H1 (cell line): ENCODE results near the gene SLC7A9. TPM values are rescaled to one million over a fixed set of nuclear protein-coding genes. Genes with fewer than 3 reads are reported as not detected.

Experiments
- CTCF ChIA-PET: fragments of 300-600 bp; sonication (Branson Sonifier 250); formaldehyde crosslinking; loops from one replicate; lab custom pipeline; 2021; ENCODE audit not compliant: partially characterized antibody; lab: Charles Lee
- POLR2A ChIA-PET: fragments of 300-600 bp; sonication (Branson Sonifier 250); formaldehyde crosslinking; loops from one replicate; lab custom pipeline; 2021; ENCODE audit warnings: inconsistent platforms; ENCODE audit not compliant: partially characterized antibody; lab: Charles Lee
- DNase-seq, 2 experiments: peaks; one replicate each; pipeline versions ENCODE4 v3.0.0 to v3.0.0-alpha.2; 2010 to 2022; ENCODE audit warnings: low spot score in 2 of 2, low read depth in 1 of 2, mixed read lengths in 1 of 2
- FAIRE-seq: peaks from 2 replicates; lab custom pipeline; 2011; peaks lifted over from hg19 to GRCh38; lab: Jason Lieb, UNC
- H2AFZ ChIP-seq: 2 replicates; pipeline ENCODE4 v1.8.1; 2012; ENCODE audit warnings: low read length, inconsistent platforms
- H2AK5ac ChIP-seq: 2 replicates; pipeline ENCODE4 v1.6.1; 2013; ENCODE audit warnings: low read depth, low read length
- H2BK120ac ChIP-seq: replicated peaks from 2 replicates; pipeline ENCODE3; 2013; ENCODE audit warnings: low read depth, low read length, inconsistent platforms
- H2BK12ac ChIP-seq: 2 replicates; pipeline ENCODE4 v1.6.1; 2013; ENCODE audit warnings: low read depth, low read length
- H2BK15ac ChIP-seq: 2 replicates; pipeline ENCODE4 v1.6.1; 2013; ENCODE audit warnings: low read length
- H2BK20ac ChIP-seq: 2 replicates; pipeline ENCODE4 v1.6.1; 2013; ENCODE audit warnings: low read length
- H2BK5ac ChIP-seq: 2 replicates; pipeline ENCODE4 v1.6.1; 2013; ENCODE audit warnings: low read depth, low read length
- H3K14ac ChIP-seq: 2 replicates; pipeline ENCODE4 v1.6.1; 2013; ENCODE audit warnings: inconsistent platforms; ENCODE audit not compliant: insufficient read length
- H3K18ac ChIP-seq: 2 replicates; pipeline ENCODE4 v1.6.1; 2013; ENCODE audit warnings: low read length; ENCODE audit errors: extremely low read depth
- H3K23ac ChIP-seq: 2 replicates; pipeline ENCODE4 v1.6.1; 2013; ENCODE audit warnings: inconsistent platforms; ENCODE audit not compliant: insufficient read length
- H3K23me2 ChIP-seq: 2 replicates; pipeline ENCODE4 v1.6.1; 2013; ENCODE audit warnings: low read depth, low read length
- H3K27ac ChIP-seq: 2 replicates; pipeline ENCODE4 v1.6.1; 2011; ENCODE audit warnings: low read depth, low read length, inconsistent platforms
- H3K27me3 ChIP-seq, 4 experiments: replicated peaks in 1 of 4; 1 replicate in 1 of 4; 2 replicates in 3 of 4; pipeline versions ENCODE4 v1.6.1 to v1.8.1; 2011 to 2013; ENCODE audit warnings: low read length in 3 of 4, mild to moderate bottlenecking in 3 of 4, inconsistent platforms in 2 of 4, mixed read lengths in 2 of 4, moderate library complexity in 1 of 4; ENCODE audit not compliant: control insufficient read depth in 3 of 4, insufficient read depth in 3 of 4; ENCODE audit errors: extremely low read depth in 1 of 4
- H3K36me3 ChIP-seq, 4 experiments: 2 replicates each; pipeline versions ENCODE4 v1.6.1 to v1.8.1; 2011 to 2013; ENCODE audit warnings: mild to moderate bottlenecking in 4 of 4, low read length in 3 of 4, moderate library complexity in 2 of 4, control low read depth in 1 of 4, inconsistent platforms in 1 of 4; ENCODE audit not compliant: insufficient read depth in 4 of 4, control insufficient read depth in 2 of 4
- H3K4ac ChIP-seq: replicated peaks from 2 replicates; pipeline ENCODE3; 2013; ENCODE audit warnings: low read length, low read depth, mixed read lengths, inconsistent platforms; ENCODE audit not compliant: insufficient read length
- H3K4me1 ChIP-seq, 4 experiments: replicated peaks in 1 of 4; 1 replicate in 1 of 4; 2 replicates in 3 of 4; pipeline versions ENCODE4 v1.6.1 to v1.8.1; 2011 to 2013; ENCODE audit warnings: low read length in 3 of 4, inconsistent platforms in 2 of 4, mixed read lengths in 1 of 4; ENCODE audit not compliant: insufficient read depth in 4 of 4, control insufficient read depth in 3 of 4
- H3K4me2 ChIP-seq, 2 experiments: 2 replicates each; pipeline versions ENCODE4 v1.6.1 to v1.8.1; 2011 to 2013; ENCODE audit warnings: low read depth in 2 of 2, low read length in 2 of 2, control low read depth in 1 of 2, inconsistent platforms in 1 of 2, mild to moderate bottlenecking in 1 of 2; ENCODE audit not compliant: insufficient read depth in 1 of 2
- H3K4me3 ChIP-seq, 4 experiments: fragments of 200-600, 300-600 bp in 1 of 4; sonication (generic), shearing (Covaris generic), sonication (Bioruptor Twin) in 1 of 4; 2 replicates each; pipeline versions ENCODE4 v1.5.1 to v1.8.1; 2011 to 2016; ENCODE audit warnings: low read length in 4 of 4, low read depth in 3 of 4, control low read depth in 2 of 4, inconsistent platforms in 2 of 4, mild to moderate bottlenecking in 2 of 4, mixed read lengths in 1 of 4, moderate library complexity in 1 of 4; ENCODE audit not compliant: insufficient read depth in 2 of 4; ENCODE audit errors: extremely low read depth in 1 of 4
- H3K56ac ChIP-seq: replicated peaks from 2 replicates; pipeline ENCODE3; 2013; ENCODE audit warnings: low read depth, mild to moderate bottlenecking, mixed read lengths, low read length, inconsistent platforms; ENCODE audit not compliant: insufficient read length
- H3K79me1 ChIP-seq: 2 replicates; pipeline ENCODE4 v1.6.1; 2013; ENCODE audit warnings: low read depth, low read length, control low read depth
- H3K79me2 ChIP-seq, 2 experiments: 2 replicates each; pipeline versions ENCODE4 v1.6.1 to v1.8.1; 2012 to 2013; ENCODE audit warnings: low read length in 2 of 2, mild to moderate bottlenecking in 2 of 2, inconsistent platforms in 1 of 2; ENCODE audit not compliant: insufficient read depth in 2 of 2, control insufficient read depth in 1 of 2
- H3K9ac ChIP-seq, 4 experiments: replicated peaks in 1 of 4; 1 replicate in 1 of 4; 2 replicates in 3 of 4; pipeline versions ENCODE4 v1.6.1 to v1.8.1; 2011 to 2013; ENCODE audit warnings: low read depth in 3 of 4, low read length in 3 of 4, control low read depth in 2 of 4, mild to moderate bottlenecking in 2 of 4, moderate library complexity in 2 of 4, inconsistent platforms in 1 of 4; ENCODE audit errors: extremely low read depth in 1 of 4
- H3K9me3 ChIP-seq, 2 experiments: 2 replicates each; pipeline versions ENCODE4 v1.6.1 to v1.8.1; 2012 to 2013; ENCODE audit warnings: mild to moderate bottlenecking in 2 of 2, moderate library complexity in 2 of 2, control low read depth in 1 of 2, inconsistent platforms in 1 of 2, low read depth in 1 of 2, low read length in 1 of 2, mixed read lengths in 1 of 2; ENCODE audit not compliant: insufficient read depth in 2 of 2
- H4K20me1 ChIP-seq, 2 experiments: replicated peaks in 1 of 2; 2 replicates each; pipeline versions ENCODE3 to v1.8.1; 2011 to 2013; ENCODE audit warnings: inconsistent platforms in 2 of 2, low read length in 2 of 2, mild to moderate bottlenecking in 1 of 2; ENCODE audit not compliant: insufficient read depth in 2 of 2, control insufficient read depth in 1 of 2
- H4K5ac ChIP-seq: 2 replicates; pipeline ENCODE4 v1.6.1; 2013; ENCODE audit warnings: low read length, low read depth, mixed read lengths, inconsistent platforms; ENCODE audit not compliant: insufficient read length
- H4K8ac ChIP-seq: 2 replicates; pipeline ENCODE4 v1.8.0; 2013; ENCODE audit warnings: mild to moderate bottlenecking, moderate library complexity, low read length, inconsistent platforms; ENCODE audit not compliant: insufficient read depth; ENCODE audit errors: extremely low read depth
- H4K91ac ChIP-seq: replicated peaks from 2 replicates; pipeline ENCODE3; 2013; ENCODE audit warnings: low read length, mixed read lengths, inconsistent platforms; ENCODE audit not compliant: insufficient read length
- CBX5 ChIP-seq: fragments of 300-800, 300-1000 bp; sonication (generic); IDR thresholded peaks from 2 replicates; pipeline ENCODE4 v1.7.1; 2016; ENCODE audit warnings: antibody characterized with exemption, low read length, low read depth
- EP300 ChIP-seq, 2 experiments: IDR thresholded peaks; 1 replicate in 1 of 2; 2 replicates in 1 of 2; pipeline ENCODE4 v1.6.1; 2011 to 2012; ENCODE audit warnings: low read depth in 2 of 2, low read length in 2 of 2, mild to moderate bottlenecking in 2 of 2, borderline replicate concordance in 1 of 2, inconsistent platforms in 1 of 2, moderate library complexity in 1 of 2
- HDAC2 ChIP-seq, 2 experiments: fragments of 300-600 bp in 1 of 2; sonication (generic) in 1 of 2; IDR thresholded peaks; 2 replicates each; pipeline ENCODE4 v1.6.1; 2011 to 2012; ENCODE audit warnings: low read depth in 2 of 2, low read length in 2 of 2, mild to moderate bottlenecking in 2 of 2, moderate library complexity in 2 of 2, borderline replicate concordance in 1 of 2, inconsistent platforms in 1 of 2
- JUND ChIP-seq: IDR thresholded peaks from 2 replicates; pipeline ENCODE4 v1.6.1; 2011; ENCODE audit warnings: mild to moderate bottlenecking, improper control_type of control experiment, low read length
- KDM4A ChIP-seq: IDR thresholded peaks from one replicate; pipeline ENCODE4 v1.7.1; 2012; ENCODE audit warnings: low read depth, mild to moderate bottlenecking, moderate library complexity, low read length, inconsistent platforms; ENCODE audit not compliant: severe bottlenecking
- KDM5A ChIP-seq: fragments of 200-600 bp; IDR thresholded peaks from 2 replicates; pipeline ENCODE4 v1.7.1; 2012; ENCODE audit warnings: mild to moderate bottlenecking, low read length, inconsistent platforms, mixed read lengths
- NRF1 ChIP-seq: IDR thresholded peaks from 2 replicates; pipeline ENCODE4 v1.6.1; 2011; ENCODE audit warnings: mild to moderate bottlenecking, low read depth, low read length, improper control_type of control experiment
- RAD21 ChIP-seq, 2 experiments: IDR thresholded peaks in 1 of 2; conservative IDR thresholded peaks in 1 of 2; 2 replicates each; pipeline ENCODE4 v1.6.1; 2011; ENCODE audit warnings: low read depth in 2 of 2, low read length in 2 of 2, improper control_type of control experiment in 1 of 2, inconsistent platforms in 1 of 2, mild to moderate bottlenecking in 1 of 2, moderate library complexity in 1 of 2
- SAP30 ChIP-seq: fragments of 300-600 bp; sonication (generic); IDR thresholded peaks from 2 replicates; pipeline ENCODE4 v1.7.1; 2012; ENCODE audit warnings: low read length, moderate library complexity, mild to moderate bottlenecking, inconsistent platforms; ENCODE audit not compliant: insufficient read depth, insufficient replicate concordance
- SIN3A ChIP-seq, 2 experiments: IDR thresholded peaks in 1 of 2; conservative IDR thresholded peaks in 1 of 2; 2 replicates each; pipeline ENCODE4 v1.6.1; 2011 to 2012; ENCODE audit warnings: low read length in 2 of 2, improper control_type of control experiment in 1 of 2, low read depth in 1 of 2, mild to moderate bottlenecking in 1 of 2
- SUZ12 ChIP-seq: fragments of 200-600 bp; sonication (generic); IDR thresholded peaks from 2 replicates; pipeline ENCODE4 v1.6.1; 2012; ENCODE audit warnings: mild to moderate bottlenecking, inconsistent platforms, low read length, moderate library complexity, mixed read lengths
- TBP ChIP-seq: IDR thresholded peaks from 2 replicates; pipeline ENCODE4 v1.6.1; 2011; ENCODE audit warnings: low read depth, low read length, improper control_type of control experiment
- YY1 ChIP-seq: IDR thresholded peaks from 2 replicates; pipeline ENCODE4 v1.6.1; 2011; ENCODE audit warnings: low read depth, mild to moderate bottlenecking, low read length
- WGBS, 2 experiments: shearing (Covaris generic) in 1 of 2; methylation state at CpG; one replicate each; pipeline versions ENCODE4 v1.1.6 to v1.1.7; 2013 to 2015; ENCODE audit warnings: low lambda C conversion rate in 2 of 2, mixed read lengths in 2 of 2, inconsistent platforms in 1 of 2, low coverage in 1 of 2, missing lambda C conversion rate in 1 of 2; ENCODE audit not compliant: insufficient replicate concordance in 2 of 2, insufficient coverage in 1 of 2, insufficient read length in 1 of 2; ENCODE audit errors: extremely low coverage in 1 of 2, missing lambda C conversion rate in 1 of 2; 5-methylcytosine and 5-hydroxymethylcytosine counted together
- polyA plus RNA-seq, 7 experiments: library from polyadenylated mRNA; depleted of rRNA in 3 of 7; stranded (reverse) in 5 of 7; unstranded in 2 of 7; fragments of >200 nt in 5 of 7; fragments of 200-250 nt in 2 of 7; gene quantifications; 1 replicate in 5 of 7; 2 replicates in 1 of 7; 4 replicates in 1 of 7; pipeline versions ENCODE4 v1.2.1 to v1.2.3, GENCODE V29; 2011 to 2013; ENCODE audit warnings: missing spikeins in 2 of 7, mixed read lengths in 2 of 7
- total RNA-seq: library from RNA; stranded (reverse); fragmentation: NEBNext Ultra II Directional; extraction: Animal tissue kit (Norgen Biotek cat#: 25700); gene quantifications from 2 replicates; pipeline ENCODE4 v1.2.1, GENCODE V29; 2021

SLC7A9 gene
- total and polyA plus RNA-seq, 2 of the 8 experiments (the other 6 are each of a cell fraction or from before 2014, with no cell fraction given) = 0.15 TPM; not detected in 1

DNA sequence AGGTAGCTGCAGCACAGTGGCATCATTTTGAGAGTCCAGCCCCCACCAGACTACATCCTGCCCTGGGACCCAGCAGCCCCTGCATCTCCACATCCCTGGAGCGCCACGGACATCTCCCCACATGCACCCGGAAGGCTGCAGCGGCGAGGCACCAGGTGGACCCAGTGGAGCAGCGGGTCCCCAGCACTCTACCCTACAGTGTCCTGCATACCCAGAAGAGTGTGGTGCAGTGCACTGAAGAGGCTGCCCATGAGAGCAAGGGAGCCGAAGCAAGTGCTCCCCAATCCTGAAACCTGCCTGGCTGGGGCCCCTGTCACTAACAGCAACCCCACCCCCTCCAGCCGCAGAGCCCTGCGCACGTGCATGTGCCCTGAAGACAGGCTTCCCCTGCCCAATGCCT, 21.3 kb upstream of the SLC7A9 start:
- no peaks in the 10 kb centered on the region for H3K4me1 ChIP-seq
- H3K79me2 ChIP-seq = no peaks in the 10 kb centered on the region
- H3K9me3 ChIP-seq = 0 out of 4 replicates have a peak, but pooled peaks cover 3 to 4% of the 10 kb centered on the region in 2 experiments
- no peaks in the 10 kb centered on the region; the same call in 1 of the 2 replicates for H3K79me1 ChIP-seq
- H4K91ac ChIP-seq = no peak overlapping the region
- H3K4me3 ChIP-seq = no peak overlapping the region
- WGBS, 2 experiments = 96% methylated on average over 9 of the region's 10 CpGs; no CpG with 5 or more reads in 1 of the 2 experiments
- H3K9ac ChIP-seq = no peak overlapping the region
- H4K20me1 ChIP-seq = no peaks in the 10 kb centered on the region
- H3K27ac ChIP-seq = no peak overlapping the region
- no peak overlapping the region for H3K56ac ChIP-seq
- H3K14ac ChIP-seq = no peak overlapping the region
- no peak overlapping the region for H2BK15ac ChIP-seq
- no peak overlapping the region for H3K18ac ChIP-seq
- ChIA-PET POLR2A (interaction anchor here (0.6 kb wide), 1 partner anchor 11 kb away, joined by 3 read pairs; no protein-coding TSS in a partner anchor), CTCF (interaction anchor here (0.7 kb wide), 1 partner anchor 14 kb away, joined by 4 read pairs; no protein-coding TSS in a partner anchor)
- H3K4me2 ChIP-seq = no peak overlapping the region
- FAIRE-seq (no peak), DNase-seq (no peak)
- H3K23me2 ChIP-seq = no peaks in the 10 kb centered on the region
- H2BK120ac ChIP-seq = no peak overlapping the region
- no peak overlapping the region for H2BK5ac ChIP-seq
- no peak overlapping the region for H4K5ac ChIP-seq
- no peak overlapping the region for H3K23ac ChIP-seq
- no peak overlapping the region for H2AFZ ChIP-seq
- H3K36me3 ChIP-seq = peaks cover 0 to 3% (median 0%) of the 10 kb centered on the region in 4 experiments; a peak in 2 of 8 replicates
- no peak overlapping the region for H2AK5ac ChIP-seq
- no peak overlapping the region for H3K4ac ChIP-seq
- no peak overlapping the region for H2BK12ac ChIP-seq
- no peak overlapping the region for H2BK20ac ChIP-seq
- no peaks in the 10 kb centered on the region for H3K27me3 ChIP-seq
- peak overlapping the region; percentile 68; the same call in 1 of the 2 replicates for H4K8ac ChIP-seq
- no peak for TF ChIP-seq SIN3A (conservative IDR thresholded peaks at IDR 0.05 in 1 of 2, IDR thresholded peaks at IDR 0.05 in 1 of 2; ENCODE audit: low read depth in 1 of 2, low read length in 2 of 2)
- TF ChIP-seq RAD21 (IDR thresholded peaks at IDR 0.05 in 1 of 2, conservative IDR thresholded peaks at IDR 0.05 in 1 of 2; ENCODE audit: low read depth in 2 of 2, low read length in 2 of 2) = no peak
- TF ChIP-seq HDAC2 (IDR thresholded peaks at IDR 0.05; ENCODE audit: borderline replicate concordance in 1 of 2, low read depth in 2 of 2, low read length in 2 of 2) = no peak
- TF ChIP-seq CBX5 = no peak
- TF ChIP-seq JUND = no peak
- no peak for TF ChIP-seq SAP30
- TF ChIP-seq KDM5A = no peak
- no peak for TF ChIP-seq KDM4A
- no peak for TF ChIP-seq NRF1
- no peak for TF ChIP-seq SUZ12
- TF ChIP-seq EP300 (IDR thresholded peaks at IDR 0.05; ENCODE audit: borderline replicate concordance in 1 of 2, low read depth in 2 of 2, low read length in 2 of 2) = no peak
- TF ChIP-seq TBP = no peak
- no peak for TF ChIP-seq YY1
